Activated CD8-positive, alpha-beta T cell treated with anti-CD3 and anti-CD28 coated beads for 36 hours (primary cell): ENCODE results near the gene CCNA2. TPM values are rescaled to one million over a fixed set of nuclear protein-coding genes. Genes with fewer than 3 reads are reported as not detected.

Experiments
- ATAC-seq: fragments of 200-7000 bp; cut with Tn5 transposase; one replicate; pipeline ENCODE4 v1.10.0; 2021; ENCODE audit warnings: mild to moderate bottlenecking, moderate library complexity
- CTCF ChIA-PET: fragments of 350-600 bp; sonication (Branson Sonifier 250); formaldehyde crosslinking; loops from one replicate; lab custom pipeline; 2021; ENCODE audit warnings: antibody characterized with exemption; lab: Charles Lee
- POLR2A ChIA-PET: fragments of 350-600 bp; sonication (Branson Sonifier 250); formaldehyde crosslinking; loops from one replicate; lab custom pipeline; 2021; ENCODE audit warnings: antibody characterized with exemption; lab: Charles Lee
- DNase-seq: peaks from one replicate; pipeline ENCODE4 v3.0.0-alpha.2; 2020
- H3K27ac Mint-ChIP-seq: one replicate; pipeline ENCODE4 v1.8.0; 2021; ENCODE audit warnings: mild to moderate bottlenecking, mixed read lengths
- H3K27me3 Mint-ChIP-seq: one replicate; pipeline ENCODE4 v1.8.0; 2021; ENCODE audit warnings: mixed read lengths
- H3K36me3 Mint-ChIP-seq: one replicate; pipeline ENCODE4 v1.8.0; 2021; ENCODE audit warnings: low read depth, mixed read lengths
- H3K4me1 Mint-ChIP-seq: one replicate; pipeline ENCODE4 v1.8.0; 2021; ENCODE audit warnings: low read depth, mixed read lengths
- H3K4me3 Mint-ChIP-seq: one replicate; pipeline ENCODE4 v1.8.0; 2021; ENCODE audit warnings: mild to moderate bottlenecking, moderate library complexity, mixed read lengths
- H3K9me3 Mint-ChIP-seq: one replicate; pipeline ENCODE4 v1.8.0; 2021; ENCODE audit warnings: mixed read lengths
- CTCF ChIP-seq: fragments of 200-600 bp; IDR thresholded peaks from one replicate; pipeline ENCODE4 v1.8.0; 2022; ENCODE audit warnings: antibody characterized with exemption, mild to moderate bottlenecking
- intact Hi-C: fragments of 100-400 bp; cut with micrococcal nuclease; formaldehyde crosslinking; loops from one replicate; pipeline ENCODE4 v1.10.0; 2022
- total RNA-seq, 2 experiments: library from RNA; stranded (reverse); gene quantifications; one replicate each; pipeline ENCODE4 v1.2.3, GENCODE V29; 2021

The CCNA2 gene
- total RNA-seq, 2 experiments from 2014 or later: 102 to 105 TPM

GRCh38 chr4:121784975-121785374 lies 38.7 kb downstream of the CCNA2 start:
- ATAC-seq (no peak), DNase-seq (no peak)
- peaks cover 3% of the 10 kb centered on the region for H3K9me3 Mint-ChIP-seq
- no peaks in the 10 kb centered on the region for H3K36me3 Mint-ChIP-seq
- intact Hi-C loops: no loop called here
- H3K27ac Mint-ChIP-seq: no peak overlapping the region
- no peak for TF ChIP-seq CTCF
- peaks cover 38% of the 10 kb centered on the region for H3K27me3 Mint-ChIP-seq
- CTCF ChIA-PET: interaction anchor here (1.4 kb wide), 1 partner anchor 20 kb away, joined by 3 read pairs; the partner anchor contains the start of gene SMIM43
- H3K4me1 Mint-ChIP-seq: peaks cover 6% of the 10 kb centered on the region
- no peak overlapping the region for H3K4me3 Mint-ChIP-seq
- POLR2A ChIA-PET: interaction anchor here (0.6 kb wide), 1 partner anchor 8 kb away, joined by 3 read pairs; no protein-coding TSS in a partner anchor

DNA sequence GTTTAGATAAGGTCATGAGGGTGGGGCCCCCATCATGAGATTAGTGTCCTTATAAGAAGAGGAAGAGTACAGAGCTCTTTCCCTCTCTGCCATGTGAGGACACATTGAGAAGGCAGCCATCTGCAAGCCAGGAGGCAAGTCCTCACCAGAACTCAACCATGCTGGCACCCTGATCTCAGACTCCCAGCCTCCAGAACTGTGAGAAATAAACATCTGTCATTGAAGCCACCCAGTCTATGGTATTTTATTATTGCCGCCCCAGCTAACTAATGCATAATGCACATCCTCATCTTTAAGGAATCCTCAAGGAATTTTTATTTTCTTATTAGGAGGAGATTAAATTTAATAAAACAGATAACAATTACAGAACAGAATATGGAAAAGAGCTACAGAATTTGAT lies 39.3 kb downstream of the CCNA2 start:
- DNase-seq: no peak
- CTCF ChIA-PET: interaction anchor here (1.4 kb wide), 1 partner anchor 20 kb away, joined by 3 read pairs; the partner anchor contains the start of gene SMIM43

GRCh38 chr4:121783210-121783609 lies 40.5 kb downstream of the CCNA2 start:
- no peak for TF ChIP-seq CTCF
- intact Hi-C loops: no loop called here
- peaks cover 3% of the 10 kb centered on the region for H3K9me3 Mint-ChIP-seq

More for the DNA sequence above, 39.3 kb downstream of the CCNA2 start:
- H3K36me3 Mint-ChIP-seq: no peaks in the 10 kb centered on the region
- H3K4me3 Mint-ChIP-seq: no peak overlapping the region
- peaks cover 6% of the 10 kb centered on the region for H3K4me1 Mint-ChIP-seq
- H3K27ac Mint-ChIP-seq: no peak overlapping the region
- POLR2A ChIA-PET: no interaction called here
- peaks cover 3% of the 10 kb centered on the region for H3K9me3 Mint-ChIP-seq
- intact Hi-C loops: no loop called here
- no peak for TF ChIP-seq CTCF
- peaks cover 38% of the 10 kb centered on the region for H3K27me3 Mint-ChIP-seq
- no peak for ATAC-seq

GRCh38 chr4:121778991-121779628 lies 44.6 kb downstream of the CCNA2 start:
- CTCF ChIA-PET: no interaction called here
- Mint-ChIP-seq H3K27me3 (peaks cover 16% of the 10 kb centered on the region), H3K36me3 (no peaks in the 10 kb centered on the region), H3K27ac (no peak overlapping the region), H3K4me1 (peaks cover 6% of the 10 kb centered on the region), H3K9me3 (peaks cover 3% of the 10 kb centered on the region), H3K4me3 (no peak overlapping the region)
- ATAC-seq (no peak), DNase-seq (no peak)
- intact Hi-C loops: no loop called here
- no peak for TF ChIP-seq CTCF
- POLR2A ChIA-PET: no interaction called here

More at GRCh38 chr4:121783210-121783609, 40.5 kb downstream of the CCNA2 start:
- Mint-ChIP-seq H3K4me1 (no peaks in the 10 kb centered on the region), H3K27ac (no peak overlapping the region), H3K4me3 (no peak overlapping the region), H3K36me3 (no peaks in the 10 kb centered on the region), H3K27me3 (peaks cover 29% of the 10 kb centered on the region)
- ChIA-PET CTCF (no interaction called here), POLR2A (no interaction called here)
- DNase-seq (no peak), ATAC-seq (no peak)

DNA sequence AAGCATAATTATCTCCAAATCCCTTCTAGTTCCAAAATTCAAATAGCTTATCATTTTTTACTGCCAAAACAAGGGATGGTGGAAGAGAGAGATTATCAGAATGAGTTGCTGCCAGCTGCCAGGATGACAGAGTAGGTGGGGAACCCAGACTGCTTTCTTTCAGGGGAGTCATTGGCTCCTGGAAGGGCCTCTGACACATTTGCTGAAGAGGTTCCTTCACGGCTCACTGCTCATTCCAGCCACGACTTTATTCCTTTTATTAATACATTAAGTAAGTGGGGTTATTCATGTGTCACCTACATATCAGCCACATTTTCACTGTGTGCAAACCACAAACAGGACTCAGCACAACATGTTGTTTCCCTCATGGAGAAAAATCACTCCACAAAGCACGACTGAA lies 46.1 kb downstream of the CCNA2 start:
- POLR2A ChIA-PET: interaction anchor here (0.7 to 1.4 kb wide), 2 partner anchors 10 to 47 kb away, joined by 3 to 4 read pairs; no protein-coding TSS in a partner anchor
- no peaks in the 10 kb centered on the region for H3K9me3 Mint-ChIP-seq
- CTCF ChIA-PET: interaction anchor here (0.9 to 1.0 kb wide), 3 partner anchors 8 to 20 kb away, joined by 3 read pairs; no protein-coding TSS in a partner anchor

More for the DNA sequence above, 46.1 kb downstream of the CCNA2 start:
- H3K27me3 Mint-ChIP-seq: peaks cover 11% of the 10 kb centered on the region
- H3K4me1 Mint-ChIP-seq: peaks cover 6% of the 10 kb centered on the region
- H3K27ac Mint-ChIP-seq: no peak overlapping the region
- peak; percentile 30 for ATAC-seq
- intact Hi-C loops: no loop called here
- no peaks in the 10 kb centered on the region for H3K36me3 Mint-ChIP-seq
- no peak for DNase-seq
- no peak for TF ChIP-seq CTCF
- no peak overlapping the region for H3K4me3 Mint-ChIP-seq
